LNCAP (cell line): ENCODE results near the gene FRMD4A.

Experiments
- TF ChIP-seq, protein P1 (sequence below): fragments of 450-650 bp; IDR thresholded peaks from 2 replicates; pipeline ENCODE4 v1.5.1; 2017; ENCODE audit warnings: mild to moderate bottlenecking

Gene FRMD4A

DNA sequence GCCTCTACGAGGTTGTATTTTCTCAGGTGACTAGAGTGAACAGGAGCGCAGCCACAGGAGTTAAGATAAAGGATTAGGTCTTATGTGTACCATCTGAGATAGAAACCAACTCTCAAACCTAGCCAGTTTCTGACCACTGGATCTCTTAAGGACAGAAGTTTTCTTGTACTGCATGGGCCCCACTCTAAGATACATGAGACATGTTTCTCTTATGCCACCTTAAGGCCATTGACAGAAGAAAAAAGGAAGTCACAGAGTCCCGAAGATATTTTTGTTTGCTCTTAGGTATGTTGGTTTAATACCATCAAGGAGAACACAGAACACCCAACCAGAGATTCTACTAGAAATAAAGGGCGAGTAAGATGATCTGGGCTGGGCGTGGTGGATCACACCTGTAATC, 335.8 kb downstream of the FRMD4A start:
- TF ChIP-seq, protein P1, sequence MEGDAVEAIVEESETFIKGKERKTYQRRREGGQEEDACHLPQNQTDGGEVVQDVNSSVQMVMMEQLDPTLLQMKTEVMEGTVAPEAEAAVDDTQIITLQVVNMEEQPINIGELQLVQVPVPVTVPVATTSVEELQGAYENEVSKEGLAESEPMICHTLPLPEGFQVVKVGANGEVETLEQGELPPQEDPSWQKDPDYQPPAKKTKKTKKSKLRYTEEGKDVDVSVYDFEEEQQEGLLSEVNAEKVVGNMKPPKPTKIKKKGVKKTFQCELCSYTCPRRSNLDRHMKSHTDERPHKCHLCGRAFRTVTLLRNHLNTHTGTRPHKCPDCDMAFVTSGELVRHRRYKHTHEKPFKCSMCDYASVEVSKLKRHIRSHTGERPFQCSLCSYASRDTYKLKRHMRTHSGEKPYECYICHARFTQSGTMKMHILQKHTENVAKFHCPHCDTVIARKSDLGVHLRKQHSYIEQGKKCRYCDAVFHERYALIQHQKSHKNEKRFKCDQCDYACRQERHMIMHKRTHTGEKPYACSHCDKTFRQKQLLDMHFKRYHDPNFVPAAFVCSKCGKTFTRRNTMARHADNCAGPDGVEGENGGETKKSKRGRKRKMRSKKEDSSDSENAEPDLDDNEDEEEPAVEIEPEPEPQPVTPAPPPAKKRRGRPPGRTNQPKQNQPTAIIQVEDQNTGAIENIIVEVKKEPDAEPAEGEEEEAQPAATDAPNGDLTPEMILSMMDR, result no peak

DNA sequence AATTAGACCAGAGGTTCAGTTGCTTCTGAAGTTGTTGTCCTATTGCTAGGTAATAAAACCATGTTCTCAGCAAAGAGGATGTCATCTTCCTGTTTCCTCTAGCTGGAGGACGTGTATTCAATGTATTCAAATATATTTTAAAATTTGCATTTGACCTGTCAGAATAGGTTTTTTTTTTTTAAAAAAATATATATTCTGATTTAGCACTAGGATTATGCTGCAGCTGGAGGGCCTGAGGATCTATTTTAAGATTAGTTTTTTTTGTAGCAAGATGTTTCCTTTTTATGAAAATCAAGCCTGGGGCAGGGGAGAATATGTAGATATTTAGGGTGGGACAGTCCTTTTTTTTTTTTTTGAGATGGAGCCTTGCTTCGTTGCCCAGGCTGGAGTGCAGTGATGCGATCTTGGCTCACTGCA, 337.0 kb downstream of the FRMD4A start:
- TF ChIP-seq, protein P1, result no peak

DNA sequence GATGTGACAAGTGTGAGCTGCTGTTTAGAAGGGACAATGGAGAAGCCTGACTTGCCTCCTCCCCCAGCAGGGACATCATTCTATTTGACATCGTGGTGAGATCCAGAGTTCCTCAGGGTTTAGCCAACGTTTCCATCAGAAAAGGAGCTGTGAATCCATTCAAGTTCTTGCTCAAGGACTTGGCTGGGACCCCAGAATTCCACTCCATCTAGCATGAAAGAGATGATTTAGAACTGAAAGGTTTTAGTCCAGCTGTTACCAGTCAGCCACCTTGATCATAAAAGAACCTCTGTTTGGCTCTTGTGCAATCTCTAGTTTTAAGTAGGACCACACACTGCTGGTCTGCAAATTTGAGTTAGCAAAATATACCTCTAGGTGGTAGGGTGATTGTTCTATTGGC, 337.6 kb downstream of the FRMD4A start:
- TF ChIP-seq, protein P1, result no peak

DNA sequence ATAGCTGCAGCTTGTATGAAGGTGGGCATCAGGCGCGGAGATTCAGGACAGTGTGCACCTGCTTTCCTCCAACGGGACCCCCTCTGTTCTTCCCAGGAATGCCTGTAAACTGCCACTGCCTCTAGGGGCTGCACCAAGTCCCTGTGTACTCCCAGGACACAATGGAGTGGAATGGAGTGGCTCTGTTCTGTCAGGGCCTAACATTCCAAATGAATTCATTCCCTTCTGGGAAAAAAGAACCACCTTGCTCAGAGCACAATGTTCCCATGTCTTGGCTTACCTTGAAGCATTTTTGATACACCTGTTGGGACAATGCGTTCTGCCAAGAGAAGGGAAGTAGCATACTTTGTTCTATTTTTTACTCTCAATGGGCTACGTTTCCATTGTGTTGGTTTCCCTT, 339.4 kb downstream of the FRMD4A start:
- TF ChIP-seq, protein P1, result no peak

DNA sequence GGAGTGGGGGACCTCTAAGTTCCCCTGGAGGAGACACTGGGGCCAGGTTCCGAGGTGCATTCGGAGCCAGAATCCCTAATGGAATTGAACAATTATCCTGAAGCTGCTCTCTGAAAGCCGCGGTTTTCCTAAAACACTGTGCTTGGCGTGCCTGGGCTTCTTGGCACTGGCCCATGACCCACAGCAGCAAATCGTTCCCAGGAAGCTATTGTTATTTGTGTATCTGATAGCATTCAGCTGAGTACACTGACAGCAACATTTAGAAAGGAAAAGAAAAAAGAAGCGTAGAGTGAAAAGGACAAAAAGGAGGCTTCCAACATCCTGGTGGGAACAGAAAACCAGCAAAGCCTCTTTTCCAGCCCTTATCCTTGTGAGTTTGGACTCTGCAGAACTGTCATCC, 339.8 kb downstream of the FRMD4A start:
- TF ChIP-seq, protein P1, result no peak

DNA sequence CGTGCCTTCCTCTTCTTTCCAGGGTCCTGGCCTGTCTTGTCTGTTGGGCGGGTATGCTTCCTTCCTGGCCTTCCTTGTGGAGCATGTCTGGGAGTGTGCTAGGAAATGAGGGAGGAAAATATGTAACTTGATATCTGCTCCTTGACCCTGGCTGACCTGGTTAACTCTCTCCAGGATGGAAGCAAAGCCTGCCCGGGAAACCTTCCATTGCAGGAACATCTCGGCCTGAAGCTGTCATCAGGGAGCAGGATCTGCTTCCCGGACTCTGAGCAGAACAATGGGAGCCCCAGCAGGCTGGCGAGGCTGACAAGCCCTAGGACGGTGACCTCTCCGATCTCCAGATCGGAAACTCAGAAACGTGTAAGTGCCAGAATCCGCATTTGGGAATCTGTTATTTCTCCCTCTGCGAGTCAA, 340.3 kb downstream of the FRMD4A start:
- TF ChIP-seq, protein P1, result no peak

DNA sequence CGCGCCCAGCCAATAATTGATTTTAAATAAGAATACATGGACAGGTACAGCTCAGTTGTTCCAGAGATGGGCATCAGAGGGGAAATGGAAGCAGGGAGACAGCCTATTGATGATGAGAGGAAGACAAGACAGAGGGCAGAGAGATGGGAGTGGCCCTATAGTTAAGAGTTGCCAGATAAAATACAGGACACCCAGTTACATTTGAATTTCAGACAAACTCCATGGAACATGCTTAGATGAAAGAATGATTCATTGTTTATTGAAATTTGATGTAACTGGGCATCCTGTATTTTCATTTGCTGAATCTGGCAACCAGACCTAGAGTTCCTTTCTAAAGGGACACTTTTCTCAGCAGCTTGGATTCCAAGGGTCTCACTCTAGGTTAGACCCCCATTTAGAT, 341.1 kb downstream of the FRMD4A start:
- TF ChIP-seq, protein P1, result no peak

DNA sequence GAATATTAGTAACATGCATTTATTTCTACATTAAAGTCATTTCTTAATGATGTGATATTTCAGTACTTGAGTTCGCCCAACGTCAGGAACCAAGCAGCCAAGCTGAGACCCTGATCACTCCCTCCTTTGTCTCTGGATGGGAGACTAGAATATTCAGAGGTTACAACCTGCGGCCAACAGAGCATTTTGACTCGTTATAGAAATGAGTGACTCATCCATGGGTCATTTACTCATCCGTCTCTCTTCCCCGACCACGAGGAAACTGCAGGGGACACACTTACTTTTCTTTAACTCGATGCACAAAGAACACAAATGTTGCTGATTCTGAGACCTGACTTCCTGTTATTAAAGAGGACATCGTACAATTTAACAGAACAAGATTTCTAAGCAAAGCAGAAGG, 343.3 kb downstream of the FRMD4A start:
- TF ChIP-seq, protein P1, result no peak
